Neuron (in vitro differentiated cells): ENCODE data around the gene LTV1.
"Not testable (repeated sequence)": the region's sequence is repeated elsewhere in the genome, so short reads cannot be mapped to it uniquely, and the experiment has no call there.

Experiments used
- H2AFZ ChIP-seq: one replicate; pipeline ENCODE4 v1.6.1; 2013; ENCODE audit warnings: low read depth, mild to moderate bottlenecking, inconsistent platforms, low read length, moderate library complexity
- H3K27me3 ChIP-seq: one replicate; pipeline ENCODE4 v1.6.1; 2013; ENCODE audit warnings: low read length; ENCODE audit not compliant: insufficient read depth
- H3K36me3 ChIP-seq: one replicate; pipeline ENCODE4 v1.6.1; 2013; ENCODE audit warnings: low read length; ENCODE audit not compliant: insufficient read depth
- H3K4me1 ChIP-seq: one replicate; pipeline ENCODE4 v1.6.1; 2013; ENCODE audit warnings: low read length; ENCODE audit not compliant: insufficient read depth
- H3K4me3 ChIP-seq: 2 replicates; pipeline ENCODE4 v1.5.1; 2013; ENCODE audit warnings: mild to moderate bottlenecking, low read length, moderate library complexity
- H3K9me3 ChIP-seq: one replicate; pipeline ENCODE4 v1.6.1; 2013; ENCODE audit warnings: low read length

Gene LTV1

GRCh38 chr6:143856762-143857161 is 13.6 kb downstream of the LTV1 start:
- H3K4me1 ChIP-seq, H3K9me3 ChIP-seq, H2AFZ ChIP-seq, H3K4me3 ChIP-seq, H3K27me3 ChIP-seq: not testable (repeated sequence)
- H3K36me3 ChIP-seq = peaks cover 68% of the 10 kb centered on the region

- no peak overlapping the region for H2AFZ ChIP-seq
- H3K9me3 ChIP-seq = peaks cover 9% of the 10 kb centered on the region
- H3K36me3 ChIP-seq = peaks cover 71% of the 10 kb centered on the region
Observed at GRCh38 chr6:143857651-143858050, 14.5 kb downstream of the LTV1 start.

GRCh38 chr6:143859891-143860660 is 16.9 kb downstream of the LTV1 start:
- H3K27me3 ChIP-seq = no peaks in the 10 kb centered on the region
- no peaks in the 10 kb centered on the region for H3K4me1 ChIP-seq
- H2AFZ ChIP-seq = no peak overlapping the region
- H3K9me3 ChIP-seq = peaks cover 6% of the 10 kb centered on the region
- H3K36me3 ChIP-seq = peaks cover 78% of the 10 kb centered on the region
- H3K4me3 ChIP-seq = no peak overlapping the region

More at GRCh38 chr6:143857651-143858050, 14.5 kb downstream of the LTV1 start:
- H3K27me3 ChIP-seq = no peaks in the 10 kb centered on the region
- H3K4me1 ChIP-seq = no peaks in the 10 kb centered on the region
- H3K4me3 ChIP-seq = no peak overlapping the region

GRCh38 chr6:143863771-143864170 is 20.6 kb downstream of the LTV1 start:
- peaks cover 46% of the 10 kb centered on the region for H3K36me3 ChIP-seq
- H3K4me3 ChIP-seq = no peak overlapping the region
- no peaks in the 10 kb centered on the region for H3K4me1 ChIP-seq
- no peaks in the 10 kb centered on the region for H3K27me3 ChIP-seq
- peaks cover 1% of the 10 kb centered on the region for H3K9me3 ChIP-seq
- no peak overlapping the region for H2AFZ ChIP-seq

GRCh38 chr6:143864234-143864633 is 21.1 kb downstream of the LTV1 start, which contains the start of gene ZC2HC1B:
TSS of gene ZC2HC1B (plus strand) at chr6:143864474. CDS start at chr6:143864540, 66 bp downstream.
- H3K36me3 ChIP-seq = peaks cover 41% of the 10 kb centered on the region
- no peak within 1 kb of the TSS for H2AFZ ChIP-seq
- no peaks in the 10 kb centered on the region for H3K27me3 ChIP-seq
- no peaks in the 10 kb centered on the region for H3K4me1 ChIP-seq
- H3K9me3 ChIP-seq = peaks cover 1% of the 10 kb centered on the region
- no peak within 1 kb of the TSS for H3K4me3 ChIP-seq

GRCh38 chr6:143867236-143867635 is 24.1 kb downstream of the LTV1 start:
- Histone ChIP-seq H3K36me3 (peaks cover 14% of the 10 kb centered on the region), H3K9me3 (peaks cover 1% of the 10 kb centered on the region), H2AFZ (no peak overlapping the region), H3K27me3 (no peaks in the 10 kb centered on the region), H3K4me1 (no peaks in the 10 kb centered on the region), H3K4me3 (no peak overlapping the region)

GRCh38 chr6:143868808-143869207 is 25.7 kb downstream of the LTV1 start:
- H3K4me3 ChIP-seq, H3K4me1 ChIP-seq, H2AFZ ChIP-seq, H3K9me3 ChIP-seq, H3K36me3 ChIP-seq, H3K27me3 ChIP-seq: not testable (repeated sequence)

GRCh38 chr6:143871202-143871730 is 28.1 kb downstream of the LTV1 start:
- not testable (repeated sequence) for H3K27me3 ChIP-seq, H3K4me3 ChIP-seq

GRCh38 chr6:143872201-143872600 is 29.1 kb downstream of the LTV1 start:
- Histone ChIP-seq H3K9me3 (no peaks in the 10 kb centered on the region), H2AFZ (no peak overlapping the region), H3K27me3 (no peaks in the 10 kb centered on the region), H3K4me1 (no peaks in the 10 kb centered on the region), H3K36me3 (no peaks in the 10 kb centered on the region), H3K4me3 (no peak overlapping the region)

More at GRCh38 chr6:143871202-143871730, 28.1 kb downstream of the LTV1 start:
- not testable (repeated sequence) for H3K36me3 ChIP-seq, H3K4me1 ChIP-seq, H2AFZ ChIP-seq, H3K9me3 ChIP-seq

GRCh38 chr6:143873600-143873999 is 30.5 kb downstream of the LTV1 start:
- H3K4me1 ChIP-seq, H3K4me3 ChIP-seq, H3K36me3 ChIP-seq, H2AFZ ChIP-seq, H3K27me3 ChIP-seq, H3K9me3 ChIP-seq: not testable (repeated sequence)

- H3K4me1 ChIP-seq, H3K36me3 ChIP-seq, H3K27me3 ChIP-seq, H3K4me3 ChIP-seq, H3K9me3 ChIP-seq, H2AFZ ChIP-seq: not testable (repeated sequence)
Observed at GRCh38 chr6:143874503-143874902, 31.4 kb downstream of the LTV1 start.

- Histone ChIP-seq H3K27me3 (no peaks in the 10 kb centered on the region), H2AFZ (no peak overlapping the region), H3K36me3 (no peaks in the 10 kb centered on the region), H3K4me3 (no peak overlapping the region), H3K4me1 (no peaks in the 10 kb centered on the region), H3K9me3 (peaks cover 3% of the 10 kb centered on the region)
Observed at GRCh38 chr6:143877584-143878271, 34.6 kb downstream of the LTV1 start.

- no peaks in the 10 kb centered on the region for H3K27me3 ChIP-seq
- peaks cover 3% of the 10 kb centered on the region for H3K9me3 ChIP-seq
- H3K36me3 ChIP-seq = no peaks in the 10 kb centered on the region
- no peaks in the 10 kb centered on the region for H3K4me1 ChIP-seq
- no peak overlapping the region for H3K4me3 ChIP-seq
- no peak overlapping the region for H2AFZ ChIP-seq
Observed at GRCh38 chr6:143878272-143878760, 35.2 kb downstream of the LTV1 start.
